Nephron (organoid): Measurements from ENCODE around the gene CSGALNACT2.

Experiments used
- H3K27ac Mint-ChIP-seq, 3 experiments: 2 replicates each; pipeline ENCODE4 v1.8.0; 2020; ENCODE audit warnings: mixed read lengths in 3 of 3, mild to moderate bottlenecking in 2 of 3, moderate library complexity in 1 of 3
- H3K27me3 Mint-ChIP-seq: 2 replicates; pipeline ENCODE4 v1.8.0; 2021; ENCODE audit warnings: low read depth, mild to moderate bottlenecking, moderate library complexity, mixed read lengths
- H3K36me3 Mint-ChIP-seq: 2 replicates; pipeline ENCODE4 v1.8.0; 2020; ENCODE audit warnings: low read depth, mixed read lengths
- H3K4me1 Mint-ChIP-seq: 2 replicates; pipeline ENCODE4 v1.8.0; 2020; ENCODE audit warnings: mixed read lengths
- H3K4me3 Mint-ChIP-seq, 3 experiments: 2 replicates each; pipeline ENCODE4 v1.8.0; 2020; ENCODE audit warnings: mild to moderate bottlenecking in 3 of 3, mixed read lengths in 3 of 3, moderate library complexity in 2 of 3
- H3K9me3 Mint-ChIP-seq: 2 replicates; pipeline ENCODE4 v1.8.0; 2020; ENCODE audit warnings: mixed read lengths
- TF ChIP-seq, protein P1 (sequence below), 3 experiments: fragments of 200-600 bp; sonication (generic); IDR thresholded peaks; one replicate each; pipeline ENCODE4 v1.5.0; 2021; ENCODE audit warnings: antibody characterized with exemption in 3 of 3; ENCODE audit not compliant: unreplicated experiment in 3 of 3

CSGALNACT2 gene

DNA sequence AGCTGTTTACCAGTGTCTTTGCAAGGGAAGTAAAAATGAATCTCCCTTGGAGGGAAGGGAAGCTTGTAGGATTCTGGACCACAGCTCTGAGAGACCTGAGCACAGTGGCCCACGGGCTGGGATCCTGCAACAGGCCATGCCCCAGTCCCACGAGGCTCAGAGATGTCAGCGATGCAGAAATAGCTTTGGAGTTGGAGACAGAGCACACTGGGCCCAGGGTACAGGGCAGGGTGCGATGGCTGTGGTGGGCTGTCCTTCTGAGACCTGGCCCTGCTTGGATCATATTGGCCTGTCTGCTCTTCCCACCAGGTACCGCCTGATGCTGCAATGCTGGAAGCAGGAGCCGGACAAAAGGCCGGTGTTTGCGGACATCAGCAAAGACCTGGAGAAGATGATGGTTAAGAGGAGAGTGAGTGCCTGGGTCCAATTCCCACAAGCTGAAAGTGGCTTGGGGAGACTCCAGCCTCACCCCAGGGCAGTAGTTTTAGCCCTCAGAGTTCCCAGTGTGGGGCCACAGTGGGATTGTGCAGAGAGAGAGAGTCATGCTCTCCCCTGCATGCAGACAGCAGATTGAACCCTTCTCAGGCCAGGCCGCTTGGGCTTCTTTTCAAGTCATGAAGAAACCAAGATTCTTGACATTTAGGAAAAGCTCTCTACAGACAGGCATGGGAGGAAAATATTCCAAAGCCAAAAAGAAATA lies 13.5 kb upstream of the CSGALNACT2 start:
- no peak overlapping the region for H3K27ac Mint-ChIP-seq
- H3K27me3 Mint-ChIP-seq = peaks cover 15% of the 10 kb centered on the region
- H3K36me3 Mint-ChIP-seq = no peaks in the 10 kb centered on the region

DNA sequence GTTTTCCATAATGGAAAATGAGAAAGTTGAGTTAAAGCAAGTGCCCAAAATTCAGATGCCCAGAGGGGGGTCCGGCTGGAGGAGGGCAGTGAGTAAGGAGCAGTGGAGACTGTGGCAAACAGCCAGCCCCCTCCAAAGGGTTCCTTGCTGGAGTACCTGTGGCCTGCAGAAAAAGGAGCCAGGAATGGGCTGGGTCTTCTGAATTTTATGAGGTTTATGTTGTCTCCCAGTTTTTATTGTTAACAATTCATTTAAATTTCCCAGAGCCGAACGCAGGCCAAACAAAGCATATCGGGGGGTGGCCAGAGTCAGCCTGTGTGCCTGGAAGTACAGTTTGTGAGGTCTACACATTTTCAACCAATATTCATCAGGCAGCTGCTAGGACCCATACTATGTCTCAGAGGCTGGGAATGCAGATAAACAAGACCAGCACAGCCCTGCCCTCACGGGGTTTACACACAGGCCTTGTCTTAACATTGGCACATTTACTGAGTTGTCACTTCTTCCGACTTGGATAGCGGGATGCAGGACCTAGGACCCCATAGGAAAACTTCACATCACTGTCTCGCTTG lies 12.9 kb upstream of the CSGALNACT2 start:
- H3K4me3 Mint-ChIP-seq = no peak overlapping the region
- peaks cover 12% of the 10 kb centered on the region for H3K27me3 Mint-ChIP-seq
- peaks cover 27% of the 10 kb centered on the region for H3K4me1 Mint-ChIP-seq
- H3K9me3 Mint-ChIP-seq = no peaks in the 10 kb centered on the region
- H3K36me3 Mint-ChIP-seq = no peaks in the 10 kb centered on the region
- TF ChIP-seq, protein P1, sequence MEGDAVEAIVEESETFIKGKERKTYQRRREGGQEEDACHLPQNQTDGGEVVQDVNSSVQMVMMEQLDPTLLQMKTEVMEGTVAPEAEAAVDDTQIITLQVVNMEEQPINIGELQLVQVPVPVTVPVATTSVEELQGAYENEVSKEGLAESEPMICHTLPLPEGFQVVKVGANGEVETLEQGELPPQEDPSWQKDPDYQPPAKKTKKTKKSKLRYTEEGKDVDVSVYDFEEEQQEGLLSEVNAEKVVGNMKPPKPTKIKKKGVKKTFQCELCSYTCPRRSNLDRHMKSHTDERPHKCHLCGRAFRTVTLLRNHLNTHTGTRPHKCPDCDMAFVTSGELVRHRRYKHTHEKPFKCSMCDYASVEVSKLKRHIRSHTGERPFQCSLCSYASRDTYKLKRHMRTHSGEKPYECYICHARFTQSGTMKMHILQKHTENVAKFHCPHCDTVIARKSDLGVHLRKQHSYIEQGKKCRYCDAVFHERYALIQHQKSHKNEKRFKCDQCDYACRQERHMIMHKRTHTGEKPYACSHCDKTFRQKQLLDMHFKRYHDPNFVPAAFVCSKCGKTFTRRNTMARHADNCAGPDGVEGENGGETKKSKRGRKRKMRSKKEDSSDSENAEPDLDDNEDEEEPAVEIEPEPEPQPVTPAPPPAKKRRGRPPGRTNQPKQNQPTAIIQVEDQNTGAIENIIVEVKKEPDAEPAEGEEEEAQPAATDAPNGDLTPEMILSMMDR (IDR thresholded peaks at IDR 0.05; ENCODE audit: unreplicated experiment in 3 of 3) = no peak
- no peak overlapping the region for H3K27ac Mint-ChIP-seq

More for the DNA sequence above, 13.5 kb upstream of the CSGALNACT2 start:
- TF ChIP-seq, protein P1 (IDR thresholded peaks at IDR 0.05; ENCODE audit: unreplicated experiment in 3 of 3) = no peak
- Mint-ChIP-seq H3K9me3 (no peaks in the 10 kb centered on the region), H3K4me3 (no peak overlapping the region), H3K4me1 (peaks cover 27% of the 10 kb centered on the region)

DNA sequence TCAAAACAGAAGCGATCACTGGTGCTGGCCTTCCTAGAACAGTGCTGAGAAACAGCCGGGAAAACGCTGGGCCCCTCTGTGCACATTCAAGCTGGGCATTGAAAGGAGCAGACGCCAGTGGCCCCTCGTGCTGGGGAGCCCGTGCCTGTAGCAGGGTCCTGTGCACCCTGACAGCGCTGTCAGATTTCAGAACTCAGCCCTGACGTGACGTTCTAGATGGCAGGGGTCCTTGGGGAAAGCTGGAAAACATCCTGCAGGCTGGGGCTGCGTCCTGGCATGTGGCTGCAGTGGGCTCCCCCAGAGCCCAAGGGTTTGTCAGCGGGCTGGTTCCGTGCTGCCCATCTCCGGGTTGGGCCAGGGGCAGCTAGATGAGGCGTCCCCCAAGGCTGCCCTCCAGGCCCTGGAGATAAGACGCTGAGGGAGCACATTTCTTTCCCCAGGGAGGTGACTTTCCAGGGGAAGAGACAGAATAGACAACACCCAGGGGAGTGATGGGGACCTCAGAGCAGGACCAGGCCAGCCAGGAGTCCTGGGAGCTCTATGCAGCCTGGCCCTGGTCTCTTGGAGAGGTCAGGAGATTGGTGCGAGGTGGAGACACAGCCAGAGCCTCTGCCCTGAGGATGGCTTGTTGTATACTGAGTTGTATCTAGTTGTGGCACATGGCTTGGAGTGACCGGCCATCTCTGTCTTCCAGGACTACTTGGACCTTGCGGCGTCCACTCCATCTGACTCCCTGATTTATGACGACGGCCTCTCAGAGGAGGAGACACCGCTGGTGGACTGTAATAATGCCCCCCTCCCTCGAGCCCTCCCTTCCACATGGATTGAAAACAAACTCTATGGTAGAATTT lies 12.1 kb upstream of the CSGALNACT2 start:
- TF ChIP-seq, protein P1 (IDR thresholded peaks at IDR 0.05; ENCODE audit: unreplicated experiment in 3 of 3) = no peak
- H3K27me3 Mint-ChIP-seq = peaks cover 8% of the 10 kb centered on the region
- no peaks in the 10 kb centered on the region for H3K36me3 Mint-ChIP-seq
- H3K4me3 Mint-ChIP-seq = no peak overlapping the region
- no peaks in the 10 kb centered on the region for H3K9me3 Mint-ChIP-seq
- peaks cover 23% of the 10 kb centered on the region for H3K4me1 Mint-ChIP-seq
- no peak overlapping the region for H3K27ac Mint-ChIP-seq

DNA sequence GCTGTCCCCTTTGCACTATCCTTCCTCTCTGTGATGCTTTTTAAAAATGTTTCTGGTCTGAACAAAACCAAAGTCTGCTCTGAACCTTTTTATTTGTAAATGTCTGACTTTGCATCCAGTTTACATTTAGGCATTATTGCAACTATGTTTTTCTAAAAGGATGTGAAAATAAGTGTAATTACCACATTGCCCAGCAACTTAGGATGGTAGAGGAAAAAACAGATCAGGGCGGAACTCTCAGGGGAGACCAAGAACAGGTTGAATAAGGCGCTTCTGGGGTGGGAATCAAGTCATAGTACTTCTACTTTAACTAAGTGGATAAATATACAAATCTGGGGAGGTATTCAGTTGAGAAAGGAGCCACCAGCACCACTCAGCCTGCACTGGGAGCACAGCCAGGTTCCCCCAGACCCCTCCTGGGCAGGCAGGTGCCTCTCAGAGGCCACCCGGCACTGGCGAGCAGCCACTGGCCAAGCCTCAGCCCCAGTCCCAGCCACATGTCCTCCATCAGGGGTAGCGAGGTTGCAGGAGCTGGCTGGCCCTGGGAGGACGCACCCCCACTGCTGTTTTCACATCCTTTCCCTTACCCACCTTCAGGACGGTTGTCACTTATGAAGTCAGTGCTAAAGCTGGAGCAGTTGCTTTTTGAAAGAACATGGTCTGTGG lies 11.4 kb upstream of the CSGALNACT2 start:
- no peaks in the 10 kb centered on the region for H3K9me3 Mint-ChIP-seq
- H3K4me1 Mint-ChIP-seq = peaks cover 21% of the 10 kb centered on the region
- H3K4me3 Mint-ChIP-seq = no peak overlapping the region
- no peaks in the 10 kb centered on the region for H3K36me3 Mint-ChIP-seq
- TF ChIP-seq, protein P1 (IDR thresholded peaks at IDR 0.05; ENCODE audit: unreplicated experiment in 3 of 3) = no peak
- peaks cover 8% of the 10 kb centered on the region for H3K27me3 Mint-ChIP-seq
- H3K27ac Mint-ChIP-seq = no peak overlapping the region

DNA sequence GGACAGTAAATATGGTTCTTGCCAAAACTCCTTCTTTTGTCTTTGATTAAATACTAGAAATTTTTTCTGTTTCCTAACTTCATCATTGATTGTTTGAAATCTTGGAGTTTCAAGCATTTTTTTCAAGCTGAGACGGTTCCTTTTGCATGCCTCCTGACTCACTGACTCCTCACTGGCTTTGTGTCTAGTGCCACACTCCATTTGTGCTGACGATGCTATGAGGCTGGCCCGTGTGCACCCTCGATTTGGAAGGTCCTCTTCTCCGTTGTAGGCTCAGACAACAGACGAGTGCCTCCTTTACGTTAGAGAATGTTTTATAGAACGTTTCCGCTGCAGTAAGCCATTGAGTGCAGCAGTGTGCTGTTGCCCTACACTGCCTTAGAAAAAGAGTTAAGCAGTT lies 10.8 kb upstream of the CSGALNACT2 start:
- H3K9me3 Mint-ChIP-seq = no peaks in the 10 kb centered on the region
- peaks cover 8% of the 10 kb centered on the region for H3K27me3 Mint-ChIP-seq
- no peak overlapping the region for H3K4me3 Mint-ChIP-seq
- no peaks in the 10 kb centered on the region for H3K36me3 Mint-ChIP-seq
- TF ChIP-seq, protein P1 (IDR thresholded peaks at IDR 0.05; ENCODE audit: unreplicated experiment in 3 of 3) = no peak
- H3K4me1 Mint-ChIP-seq = peaks cover 20% of the 10 kb centered on the region
- no peak overlapping the region for H3K27ac Mint-ChIP-seq
